Upper lobe of left lung (tissue), 6 donors: ENCODE data around the gene ZMAT3. TPM values are rescaled to one million over a fixed set of nuclear protein-coding genes. Genes with fewer than 3 reads are reported as not detected.
"Not testable (repeated sequence)": the region's sequence is repeated elsewhere in the genome, so short reads cannot be mapped to it uniquely, and the experiment has no call there.

ENCODE experiments used
- ATAC-seq, 2 donors: fragments of 200-7000 bp; cut with Tn5 transposase; one replicate each; pipeline ENCODE4 v1.9.1; 2022; ENCODE audit warnings: mild to moderate bottlenecking in 2 of 2, moderate library complexity in 2 of 2; ENCODE audit not compliant: low FRiP score in 2 of 2
- DNase-seq, 2 donors: peaks; one replicate each; pipeline ENCODE4 v3.0.0-alpha.2; 2019 to 2020
- H3K27ac ChIP-seq, 4 donors: fragments of 200-600 bp; sonication (generic); one replicate each; pipeline ENCODE4 v1.5.1; 2016 to 2019
- H3K27me3 ChIP-seq, 4 donors: fragments of 200-600 bp; sonication (generic); one replicate each; pipeline ENCODE4 v1.5.1; 2017 to 2019
- H3K36me3 ChIP-seq, 4 donors: fragments of 200-600 bp; sonication (generic); one replicate each; pipeline ENCODE4 v1.5.1; 2016 to 2019
- H3K4me1 ChIP-seq, 4 donors: fragments of 200-600 bp; sonication (generic); one replicate each; pipeline ENCODE4 v1.5.1; 2018 to 2019
- H3K4me3 ChIP-seq, 4 donors: fragments of 200-600 bp; sonication (generic); one replicate each; pipeline ENCODE4 v1.5.1; 2017 to 2019; ENCODE audit warnings: mild to moderate bottlenecking in 2 of 4, moderate library complexity in 1 of 4
- H3K9me3 ChIP-seq, 4 donors: fragments of 200-600 bp; sonication (generic); one replicate each; pipeline ENCODE4 v1.5.1; 2018 to 2019
- EP300 ChIP-seq, 4 donors: sonication (generic); formaldehyde crosslinking; IDR thresholded peaks; one replicate each; pipeline ENCODE4 v1.5.1; 2017; ENCODE audit warnings: antibody characterized with exemption in 4 of 4, control low read depth in 2 of 4
- POLR2A ChIP-seq, 4 donors: fragments of 450-650 bp; IDR thresholded peaks; one replicate each; pipeline ENCODE4 v1.5.1; 2016 to 2017; ENCODE audit warnings: antibody characterized with exemption in 4 of 4, mild to moderate bottlenecking in 2 of 4
- POLR2AphosphoS5 ChIP-seq, 2 donors: sonication (generic); formaldehyde crosslinking; IDR thresholded peaks; one replicate each; pipeline ENCODE4 v1.5.1; 2017; ENCODE audit warnings: antibody characterized with exemption in 2 of 2
- WGBS, 2 donors: methylation state at CpG; one replicate each; pipeline ENCODE4 v1.1.5; 2017 to 2018; 5-methylcytosine and 5-hydroxymethylcytosine counted together
- total RNA-seq, 6 donors: library from RNA; depleted of rRNA in 4 of 6; stranded (reverse); fragments of >200 nt in 4 of 6; gene quantifications; one replicate each; pipeline versions ENCODE4 v1.1.0 to v1.2.1, GENCODE V29; 2016 to 2021
- TF ChIP-seq, protein P1 (sequence below), 6 experiments: fragments of 450-650 bp in 4 of 6; fragments of 200-600 bp in 2 of 6; sonication (generic) in 2 of 6; IDR thresholded peaks; one replicate each; pipeline ENCODE4 v1.5.1; 2016 to 2019; ENCODE audit warnings: antibody characterized with exemption in 6 of 6
- donor health status: DM: no; HTN: no; CAD: no; lungs with moderate emphysema.
- donor health status: DM: no; HTN: yes; CAD: no; lungs with severe emphysema.

ZMAT3 gene
- total RNA-seq, 6 donors from 2014 or later = 6.4 to 19.5 (median 13.1) TPM

DNA sequence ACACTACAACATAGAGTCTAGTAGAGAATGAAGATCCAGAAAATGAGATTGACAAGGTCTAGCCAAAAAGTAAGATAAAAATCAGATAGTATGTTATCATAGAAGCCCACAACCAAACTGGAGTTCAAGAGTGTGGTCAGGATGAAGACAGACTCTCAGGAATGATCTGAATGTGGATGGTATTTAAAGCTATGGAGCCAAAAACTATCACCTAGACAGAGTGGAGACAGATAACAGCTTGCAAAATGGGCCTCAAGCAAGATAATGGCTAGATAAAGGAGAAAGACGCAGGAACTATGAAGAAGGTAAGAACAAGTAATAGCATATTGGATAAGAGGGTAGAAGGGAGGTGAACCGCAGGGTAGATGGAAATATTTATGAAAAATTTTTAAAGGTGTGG lies 35.4 kb downstream of the ZMAT3 start:
- Histone ChIP-seq H3K4me1 (peaks cover 0 to 6% (median 0%) of the 10 kb centered on the region in 4 donors), H3K27me3 (no peaks in the 10 kb centered on the region), H3K27ac (no peak overlapping the region), H3K9me3 (no peaks in the 10 kb centered on the region), H3K4me3 (no peak overlapping the region), H3K36me3 (no peaks in the 10 kb centered on the region)
- TF ChIP-seq, protein P1, sequence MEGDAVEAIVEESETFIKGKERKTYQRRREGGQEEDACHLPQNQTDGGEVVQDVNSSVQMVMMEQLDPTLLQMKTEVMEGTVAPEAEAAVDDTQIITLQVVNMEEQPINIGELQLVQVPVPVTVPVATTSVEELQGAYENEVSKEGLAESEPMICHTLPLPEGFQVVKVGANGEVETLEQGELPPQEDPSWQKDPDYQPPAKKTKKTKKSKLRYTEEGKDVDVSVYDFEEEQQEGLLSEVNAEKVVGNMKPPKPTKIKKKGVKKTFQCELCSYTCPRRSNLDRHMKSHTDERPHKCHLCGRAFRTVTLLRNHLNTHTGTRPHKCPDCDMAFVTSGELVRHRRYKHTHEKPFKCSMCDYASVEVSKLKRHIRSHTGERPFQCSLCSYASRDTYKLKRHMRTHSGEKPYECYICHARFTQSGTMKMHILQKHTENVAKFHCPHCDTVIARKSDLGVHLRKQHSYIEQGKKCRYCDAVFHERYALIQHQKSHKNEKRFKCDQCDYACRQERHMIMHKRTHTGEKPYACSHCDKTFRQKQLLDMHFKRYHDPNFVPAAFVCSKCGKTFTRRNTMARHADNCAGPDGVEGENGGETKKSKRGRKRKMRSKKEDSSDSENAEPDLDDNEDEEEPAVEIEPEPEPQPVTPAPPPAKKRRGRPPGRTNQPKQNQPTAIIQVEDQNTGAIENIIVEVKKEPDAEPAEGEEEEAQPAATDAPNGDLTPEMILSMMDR (IDR thresholded peaks at IDR 0.05) = no peak
- TF ChIP-seq POLR2A (IDR thresholded peaks at IDR 0.05) (no peak), POLR2AphosphoS5 (IDR thresholded peaks at IDR 0.05) (no peak), EP300 (IDR thresholded peaks at IDR 0.05) (no peak)
- ATAC-seq (no peak), DNase-seq (no peak)
- WGBS, 2 donors = 85 to 95% methylated on average over 2 of the region's 2 CpGs

DNA sequence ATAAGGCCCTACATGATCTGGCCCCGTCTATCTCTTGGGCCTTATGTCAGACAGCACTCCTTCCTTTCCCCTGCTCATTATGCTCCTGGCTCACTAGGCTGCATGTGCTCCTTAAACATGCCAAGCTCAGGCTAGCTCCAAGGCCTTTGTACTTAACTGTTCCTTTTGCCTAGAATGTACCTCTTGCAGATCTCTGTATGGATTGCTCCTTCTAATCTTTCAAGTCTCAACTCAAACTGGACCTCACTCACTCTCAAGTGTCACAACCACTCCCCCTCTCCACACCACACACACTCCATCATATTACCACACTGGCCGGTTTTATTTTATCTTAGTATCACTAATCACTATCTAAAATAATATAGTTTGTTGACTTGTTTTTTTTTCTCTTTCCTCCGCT lies 36.4 kb downstream of the ZMAT3 start:
- Histone ChIP-seq H3K4me1 (peaks cover 0 to 6% (median 0%) of the 10 kb centered on the region in 4 donors), H3K9me3 (no peaks in the 10 kb centered on the region), H3K27ac (no peak overlapping the region), H3K4me3 (no peak overlapping the region), H3K36me3 (no peaks in the 10 kb centered on the region), H3K27me3 (no peaks in the 10 kb centered on the region)
- DNase-seq (no peak), ATAC-seq (no peak)
- WGBS, 2 donors = 68 to 79% methylated on average over 3 of the region's 3 CpGs
- no peak for TF ChIP-seq EP300 (IDR thresholded peaks at IDR 0.05)
- TF ChIP-seq, protein P1 (IDR thresholded peaks at IDR 0.05) = no peak
- no peak for TF ChIP-seq POLR2AphosphoS5 (IDR thresholded peaks at IDR 0.05)
- no peak for TF ChIP-seq POLR2A (IDR thresholded peaks at IDR 0.05)

DNA sequence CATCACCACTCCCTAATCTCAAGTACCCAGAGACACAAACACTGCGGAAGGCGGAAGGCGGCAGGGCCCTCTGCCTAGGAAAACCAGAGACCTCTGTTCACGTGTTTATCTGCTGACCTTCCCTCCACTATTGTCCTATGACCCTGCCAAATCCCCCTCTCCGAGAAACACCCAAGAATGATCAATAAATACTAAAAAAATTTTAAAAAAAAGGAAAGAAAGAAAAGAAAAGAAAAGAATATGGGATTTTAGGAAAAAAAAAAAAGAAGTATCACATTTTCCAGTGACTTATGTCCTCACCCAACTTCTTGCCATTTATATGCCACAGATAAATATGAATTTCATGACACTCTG lies 38.3 kb downstream of the ZMAT3 start:
- not testable (repeated sequence) for ATAC-seq, DNase-seq, H3K27me3 ChIP-seq, H3K27ac ChIP-seq, H3K4me1 ChIP-seq, H3K9me3 ChIP-seq, H3K36me3 ChIP-seq, H3K4me3 ChIP-seq
- 40 to 67% methylated on average over 5 of the region's 5 CpGs for WGBS, 2 donors

DNA sequence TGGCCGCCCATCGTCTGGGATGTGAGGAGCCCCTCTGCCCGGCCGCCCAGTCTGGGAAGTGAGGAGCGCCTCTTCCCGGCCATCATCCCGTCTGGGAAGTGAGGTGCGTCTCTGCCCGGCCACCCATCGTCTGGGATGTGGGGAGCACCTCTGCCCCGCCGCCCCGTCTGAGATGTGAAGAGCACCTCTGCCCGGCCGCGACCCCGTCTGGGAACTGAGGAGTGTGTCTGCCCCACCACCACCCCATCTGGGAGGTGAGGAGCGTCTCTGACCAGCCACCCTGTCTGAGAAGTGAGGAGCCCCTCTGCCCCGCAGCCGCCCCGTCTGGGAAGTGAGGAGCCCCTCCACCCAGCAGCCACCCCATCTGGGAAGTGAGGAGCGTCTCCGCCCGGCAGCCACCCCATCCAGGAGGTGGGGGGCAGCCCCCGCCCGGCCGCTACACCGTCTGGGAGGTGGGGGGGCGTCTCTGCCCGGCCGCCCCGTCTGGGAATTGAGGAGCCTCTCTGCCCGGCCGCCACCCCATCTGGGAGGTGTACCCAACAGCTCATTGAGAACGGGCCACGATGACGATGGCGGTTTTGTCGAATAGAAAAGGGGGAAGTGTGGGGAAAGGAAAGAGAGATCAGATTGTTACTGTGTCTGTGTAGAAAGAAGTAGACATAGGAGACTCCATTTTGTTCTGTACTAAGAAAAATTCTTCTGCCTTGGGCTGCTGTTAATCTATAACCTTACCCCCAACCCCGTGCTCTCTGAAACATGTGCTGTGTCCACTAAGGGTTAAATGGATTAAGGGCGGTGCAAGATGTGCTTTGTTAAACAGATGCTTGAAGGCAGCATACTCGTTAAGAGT lies 38.9 kb downstream of the ZMAT3 start:
- peak in 1 of 2 donors; percentile 62 for DNase-seq
- WGBS, 2 donors = 84 to 88% methylated on average over 21 to 40 of the region's 42 CpGs
- H3K27me3 ChIP-seq, H3K27ac ChIP-seq, H3K4me3 ChIP-seq, H3K4me1 ChIP-seq, H3K36me3 ChIP-seq, H3K9me3 ChIP-seq, ATAC-seq: not testable (repeated sequence)

DNA sequence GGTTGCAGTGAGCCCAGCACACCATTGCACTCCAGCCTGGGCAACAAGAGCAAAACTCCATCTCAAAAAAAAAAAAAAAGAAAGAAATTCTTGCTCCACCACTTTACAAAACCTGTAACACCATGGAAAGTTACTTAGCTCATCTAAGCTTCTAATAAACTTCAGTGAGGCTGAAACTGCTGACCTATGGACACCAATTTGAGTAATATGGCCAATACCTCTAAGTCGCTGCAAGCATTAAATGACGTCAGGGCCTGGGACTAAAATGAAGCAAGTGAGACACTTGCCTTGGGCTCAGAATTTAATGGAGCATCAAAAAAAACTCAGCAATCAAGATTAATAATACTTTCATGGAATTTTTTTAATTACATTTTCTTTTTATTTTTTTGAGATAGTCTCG lies 42.5 kb downstream of the ZMAT3 start:
- no peak for ATAC-seq
- no peak for TF ChIP-seq EP300 (IDR thresholded peaks at IDR 0.05)
- TF ChIP-seq, protein P1 (IDR thresholded peaks at IDR 0.05) = no peak
- no peak for TF ChIP-seq POLR2A (IDR thresholded peaks at IDR 0.05)
- no peak for TF ChIP-seq POLR2AphosphoS5 (IDR thresholded peaks at IDR 0.05)
- Histone ChIP-seq H3K9me3 (no peaks in the 10 kb centered on the region), H3K4me3 (no peak overlapping the region), H3K27me3 (no peaks in the 10 kb centered on the region), H3K4me1 (peaks cover 0 to 6% (median 0%) of the 10 kb centered on the region in 4 donors), H3K36me3 (no peaks in the 10 kb centered on the region), H3K27ac (no peak overlapping the region)
- DNase-seq = no peak
- WGBS, 2 donors = 92 to 95% methylated on average over 3 of the region's 3 CpGs

DNA sequence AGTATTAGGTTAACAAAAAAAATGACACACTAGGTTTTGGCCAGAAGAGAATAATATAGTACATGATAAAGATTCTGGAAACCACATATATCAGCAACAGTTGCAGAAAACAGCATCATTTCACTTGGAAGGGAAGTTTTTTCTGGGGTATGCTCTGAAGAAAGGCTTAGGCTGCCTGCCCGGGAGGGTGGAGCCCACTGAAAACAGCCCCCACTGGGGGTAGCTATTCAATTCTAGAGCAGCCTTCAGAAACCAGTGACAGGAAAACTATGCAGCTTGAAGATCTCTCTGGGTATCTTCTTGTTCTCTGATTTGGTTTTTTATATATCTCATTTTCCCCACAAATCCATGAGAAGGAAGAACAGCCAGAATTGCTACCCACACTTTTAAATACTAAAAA lies 43.2 kb downstream of the ZMAT3 start:
- H3K27ac ChIP-seq = no peak overlapping the region
- DNase-seq (no peak), ATAC-seq (no peak)
- no peak overlapping the region for H3K4me3 ChIP-seq
- H3K9me3 ChIP-seq = no peaks in the 10 kb centered on the region
- no peak for TF ChIP-seq POLR2AphosphoS5 (IDR thresholded peaks at IDR 0.05)
- TF ChIP-seq, protein P1 (IDR thresholded peaks at IDR 0.05) = no peak
- no peak for TF ChIP-seq EP300 (IDR thresholded peaks at IDR 0.05)
- TF ChIP-seq POLR2A (IDR thresholded peaks at IDR 0.05) = no peak
- 64 to 92% methylated on average over 1 of the region's 1 CpG for WGBS, 2 donors
- peaks cover 0 to 1% (median 0%) of the 10 kb centered on the region in 4 donors for H3K4me1 ChIP-seq
- no peaks in the 10 kb centered on the region for H3K36me3 ChIP-seq
- no peaks in the 10 kb centered on the region for H3K27me3 ChIP-seq
